K562 (cell line): ENCODE data around the gene TRABD. TPM values are rescaled to one million over a fixed set of nuclear protein-coding genes. Genes with fewer than 3 reads are reported as not detected.

ENCODE experiments used
- ATAC-seq: fragments of 200-7000 bp; cut with Tn5 transposase; 3 replicates; pipeline ENCODE4 v1.9.1; 2020; ENCODE audit warnings: moderate library complexity
- BruUV-seq: library from RNA; stranded (reverse); fragments of 400-500 nt; replicated peaks from 2 replicates; lab custom pipeline; 2021; lab: Mats Ljungman, UMichigan
- CTCF ChIA-PET: fragments of 300-600 bp; formaldehyde crosslinking; extraction: SDS; loops from one replicate; lab custom pipeline; 2021; ENCODE audit warnings: low intra/inter-chr PET ratio; lab: Yijun Ruan, JAX
- POLR2A ChIA-PET: fragments of 300-600, 350-650 bp; sonication (Branson Sonifier 250); formaldehyde crosslinking; extraction: SDS; loops from one replicate; lab custom pipeline; 2021; ENCODE audit warnings: antibody characterized with exemption, inconsistent platforms; lab: Yijun Ruan, JAX
- DNase-seq, 4 experiments: peaks; one replicate each; pipeline versions ENCODE4 v3.0.0 to v3.0.0-alpha.2; 2011 to 2018; ENCODE audit warnings: low spot score in 3 of 4, mixed read lengths in 3 of 4; ENCODE audit errors: extremely low read depth in 1 of 4
- FAIRE-seq: peaks from 2 replicates; lab custom pipeline; 2011; peaks lifted over from hg19 to GRCh38; lab: Jason Lieb, UNC
- H2AFZ ChIP-seq: 2 replicates; pipeline ENCODE4 v1.6.0; 2011; ENCODE audit warnings: low read depth, low read length, control low read depth, inconsistent platforms
- H3K27ac ChIP-seq: fragments of 200-600 bp; 3 replicates; pipeline ENCODE4 v1.8.0; 2011; ENCODE audit warnings: low read depth, mild to moderate bottlenecking, control low read depth, inconsistent platforms, low read length, moderate library complexity, mixed read lengths; ENCODE audit errors: extremely low read depth
- H3K27me3 ChIP-seq, 2 experiments: fragments of 300-600 bp in 1 of 2; 2 replicates in 1 of 2; 3 replicates in 1 of 2; pipeline versions ENCODE4 v1.6.0 to v1.8.0; 2011; ENCODE audit warnings: inconsistent platforms in 2 of 2, low read length in 2 of 2, mild to moderate bottlenecking in 1 of 2, mixed read lengths in 1 of 2, moderate library complexity in 1 of 2; ENCODE audit not compliant: control insufficient read depth in 2 of 2, insufficient read depth in 2 of 2
- H3K36me3 ChIP-seq: fragments of 300-600 bp; 3 replicates; pipeline ENCODE4 v1.8.0; 2011; ENCODE audit warnings: mild to moderate bottlenecking, low read length, inconsistent platforms; ENCODE audit not compliant: control insufficient read depth, insufficient read depth
- H3K4me1 ChIP-seq, 2 experiments: fragments of 200-600 bp in 1 of 2; replicated peaks in 1 of 2; 2 replicates in 1 of 2; 3 replicates in 1 of 2; pipeline versions ENCODE4 v1.5.1 to v1.8.0; 2011; ENCODE audit warnings: inconsistent platforms in 2 of 2, low read length in 2 of 2, mild to moderate bottlenecking in 1 of 2, mixed read lengths in 1 of 2, moderate library complexity in 1 of 2; ENCODE audit not compliant: control insufficient read depth in 2 of 2, insufficient read depth in 2 of 2
- H3K4me2 ChIP-seq: 2 replicates; pipeline ENCODE4 v1.6.1; 2011; ENCODE audit warnings: low read length, control low read depth, inconsistent platforms, mixed read lengths; ENCODE audit not compliant: insufficient read depth
- H3K4me3 ChIP-seq: fragments of 200-600 bp; sonication (generic), shearing (Covaris generic); 2 replicates; pipeline ENCODE4 v1.5.1; 2016; ENCODE audit warnings: control low read depth, inconsistent platforms
- H3K79me2 ChIP-seq: fragments of 200-600 bp; 3 replicates; pipeline ENCODE4 v1.8.0; 2011; ENCODE audit warnings: low read length, inconsistent platforms; ENCODE audit not compliant: control insufficient read depth, insufficient read depth
- H3K9ac ChIP-seq, 2 experiments: 2 replicates each; pipeline versions ENCODE4 v1.6.0 to v1.6.1; 2011; ENCODE audit warnings: low read depth in 2 of 2, low read length in 2 of 2, control low read depth in 1 of 2, inconsistent platforms in 1 of 2, mild to moderate bottlenecking in 1 of 2, mixed read lengths in 1 of 2; ENCODE audit not compliant: insufficient read depth in 1 of 2
- H3K9me1 ChIP-seq: one replicate; pipeline ENCODE4 v1.6.0; 2011; ENCODE audit warnings: inconsistent platforms, mild to moderate bottlenecking, low read length, moderate library complexity; ENCODE audit not compliant: control insufficient read depth, insufficient read depth
- H3K9me3 ChIP-seq: replicated peaks from 2 replicates; pipeline ENCODE4 v1.5.1; 2011; ENCODE audit warnings: low read depth, low read length, inconsistent platforms; ENCODE audit not compliant: control insufficient read depth, insufficient read depth
- H4K20me1 ChIP-seq: replicated peaks from 2 replicates; pipeline ENCODE4 v1.6.1; 2011; ENCODE audit warnings: low read length, inconsistent platforms, mixed read lengths; ENCODE audit not compliant: control insufficient read depth, insufficient read depth
- ARID1B ChIP-seq: fragments of 450-650 bp; IDR thresholded peaks from 2 replicates; pipeline ENCODE4 v1.6.1; 2016; ENCODE audit warnings: antibody characterized with exemption, mild to moderate bottlenecking, inconsistent platforms
- CBFB ChIP-seq: sonication (generic); formaldehyde crosslinking; IDR thresholded peaks from 2 replicates; pipeline ENCODE4 v1.4.0; 2020; ENCODE audit warnings: mild to moderate bottlenecking, missing genetic modification reagents
- CC2D1A ChIP-seq: fragments of 450-650 bp; IDR thresholded peaks from 2 replicates; pipeline ENCODE4 v1.6.1; 2017; ENCODE audit warnings: mild to moderate bottlenecking
- ELF4 ChIP-seq: fragments of 450-650 bp; formaldehyde crosslinking; IDR thresholded peaks from 2 replicates; pipeline ENCODE4 v1.4.0; 2022; ENCODE audit warnings: missing genetic modification characterization
- HDAC3 ChIP-seq: fragments of 450-650 bp; IDR thresholded peaks from 2 replicates; pipeline ENCODE4 v1.6.1; 2018; ENCODE audit warnings: borderline replicate concordance, mild to moderate bottlenecking, moderate library complexity; ENCODE audit not compliant: partially characterized antibody
- IRF1 ChIP-seq: sonication (generic); formaldehyde crosslinking; IDR thresholded peaks from 2 replicates; pipeline ENCODE4 v1.8.0; 2022; ENCODE audit warnings: missing genetic modification reagents, mild to moderate bottlenecking, borderline replicate concordance
- NRF1 ChIP-seq, 2 experiments: fragments of 450-650 bp; IDR thresholded peaks in 1 of 2; conservative IDR thresholded peaks in 1 of 2; 2 replicates each; pipeline ENCODE4 v1.6.1; 2014; ENCODE audit warnings: mild to moderate bottlenecking in 2 of 2
- PATZ1 ChIP-seq: fragments of 250-450 bp; sonication (Bioruptor Pico); IDR thresholded peaks from 2 replicates; pipeline ENCODE4 v1.5.0; 2020; ENCODE audit warnings: mild to moderate bottlenecking, borderline replicate concordance
- PHTF2 ChIP-seq: fragments of 250-450 bp; sonication (Bioruptor Pico); IDR thresholded peaks from 2 replicates; pipeline ENCODE4 v1.5.0; 2021; ENCODE audit warnings: mild to moderate bottlenecking
- POU5F1 ChIP-seq: fragments of 150-350 bp; IDR thresholded peaks from 2 replicates; pipeline ENCODE4 v1.6.1; 2014; ENCODE audit warnings: borderline replicate concordance, low read length, low read depth, mild to moderate bottlenecking; ENCODE audit not compliant: partially characterized antibody
- PTTG1 ChIP-seq: fragments of 450-650 bp; IDR thresholded peaks from 2 replicates; pipeline ENCODE4 v1.6.1; 2016; ENCODE audit warnings: low read depth, mild to moderate bottlenecking, missing genetic modification characterization, missing compliant biosample characterization
- SMARCE1 ChIP-seq: fragments of 450-650 bp; IDR thresholded peaks from 2 replicates; pipeline ENCODE4 v1.7.1; 2016; ENCODE audit warnings: mild to moderate bottlenecking
- TBP ChIP-seq: optimal IDR thresholded peaks from 2 replicates; pipeline ENCODE3; 2011; ENCODE audit warnings: low read depth, low read length, improper control_type of control experiment
- ZEB2 ChIP-seq: fragments of 450-650 bp; IDR thresholded peaks from 2 replicates; pipeline ENCODE4 v1.6.1; 2016
- ZNF277 ChIP-seq: fragments of 250-450 bp; sonication (Bioruptor Pico); IDR thresholded peaks from 2 replicates; pipeline ENCODE4 v1.8.0; 2022; ENCODE audit warnings: inconsistent platforms, mild to moderate bottlenecking, moderate library complexity, borderline replicate concordance
- ZNF445 ChIP-seq: fragments of 250-450 bp; sonication (Bioruptor Pico); IDR thresholded peaks from 2 replicates; pipeline ENCODE4 v1.4.0; 2020; ENCODE audit warnings: low read depth, mild to moderate bottlenecking, moderate library complexity
- WGBS: fragments of 100-300 bp; shearing (Covaris generic); methylation state at CpG from one replicate; pipeline ENCODE4 v1.1.6; 2016; ENCODE audit warnings: low coverage, mixed read lengths; ENCODE audit not compliant: insufficient coverage; ENCODE audit errors: missing lambda C conversion rate; 5-methylcytosine and 5-hydroxymethylcytosine counted together
- in situ Hi-C: fragments of 300-500 bp; cut with MboI; formaldehyde crosslinking; loops from 4 replicates; pipeline ENCODE4 v1.15.0; 2018; ENCODE audit warnings: inconsistent platforms, mixed read lengths
- intact Hi-C: fragments of 100-400 bp; cut with micrococcal nuclease; formaldehyde crosslinking; loops from 2 replicates; pipeline ENCODE4 v1.14.2; 2022
- polyA plus RNA-seq, 8 experiments: library from polyadenylated mRNA; depleted of rRNA in 4 of 8; stranded (reverse) in 5 of 8; unstranded in 3 of 8; fragments of >200 nt; fragmentation: Nextera tagmentation in 2 of 8; fragmentation: Illumina TruSeq in 1 of 8; extraction: Ambion mirVana in 2 of 8; extraction: Trizol in 1 of 8; gene quantifications; 2 replicates each; pipeline versions ENCODE4 v1.2.1 to v1.2.3, GENCODE V29; 2011 to 2014; ENCODE audit warnings: inconsistent platforms in 1 of 8, missing spikeins in 1 of 8
- total RNA-seq, 7 experiments: library from RNA; depleted of rRNA in 6 of 7; stranded (reverse); fragments of >200 nt in 6 of 7; fragmentation: Illumina TruSeq in 2 of 7; extraction: Trizol in 2 of 7; gene quantifications; 2 replicates each; pipeline versions ENCODE4 v1.2.1 to v1.2.3, GENCODE V29; 2011 to 2021; ENCODE audit warnings: low replicate concordance in 1 of 7

The TRABD gene
- total and polyA plus RNA-seq, 9 of the 15 experiments (the other 6 are each of a cell fraction or from before 2014, with no cell fraction given): 0.08 to 62.9 (median 14.0) TPM

- H3K9me3 ChIP-seq: no peaks in the 10 kb centered on the region
- no peak overlapping the region for H3K4me3 ChIP-seq
- intact Hi-C loops (no loop called here), in situ Hi-C loops (no loop called here)
- H3K9me1 ChIP-seq: no peaks in the 10 kb centered on the region
- ATAC-seq: no peak
- H3K36me3 ChIP-seq: peaks cover 45% of the 10 kb centered on the region; the same call in 2 of the 3 replicates
- BruUV-seq: no TSS peak
- no peak overlapping the region for H3K4me2 ChIP-seq
- H4K20me1 ChIP-seq: peaks cover 7% of the 10 kb centered on the region
- peaks cover 44% of the 10 kb centered on the region for H3K79me2 ChIP-seq
- H3K27ac ChIP-seq: no peak overlapping the region; the same call in 2 of the 3 replicates
- DNase-seq: no peak
- ChIA-PET CTCF (no interaction called here), POLR2A (interaction anchor here (0.6 kb wide), 1 partner anchor 14 kb away, joined by 3 read pairs; no protein-coding TSS in a partner anchor)
- 75% methylated on average over 6 of the region's 29 CpGs for WGBS
- no peak overlapping the region for H2AFZ ChIP-seq
- no peaks in the 10 kb centered on the region for H3K27me3 ChIP-seq
- H3K4me1 ChIP-seq: peaks cover 9 to 79% of the 10 kb centered on the region in 2 experiments
- FAIRE-seq: no peak
- peak overlapping the region in 1 of 2 experiments; percentile 71; a peak in 2 of 4 replicates for H3K9ac ChIP-seq
- no peak for TF ChIP-seq ZNF445 (CRISPR knock-in tag)
- no peak for TF ChIP-seq POU5F1
- no peak for TF ChIP-seq IRF1
- TF ChIP-seq HDAC3: no peak
- TF ChIP-seq ELF4 (CRISPR knock-in tag): no peak
- no peak for TF ChIP-seq TBP
- TF ChIP-seq ZEB2: no peak
- TF ChIP-seq PATZ1 (CRISPR knock-in tag): no peak
- no peak for TF ChIP-seq CBFB
- TF ChIP-seq ZNF277 (CRISPR knock-in tag): no peak
- no peak for TF ChIP-seq ARID1B
- TF ChIP-seq SMARCE1: no peak
- TF ChIP-seq NRF1 (conservative IDR thresholded peaks at IDR 0.05 in 1 of 2, IDR thresholded peaks at IDR 0.05 in 1 of 2): no peak
- no peak for TF ChIP-seq PHTF2 (CRISPR knock-in tag)
- TF ChIP-seq PTTG1: no peak
- TF ChIP-seq CC2D1A: no peak
Observed at GRCh38 chr22:50248196-50249081, 62.7 kb downstream of the TRABD start.
